Amygdala (tissue), 56 donors: ENCODE data around the gene PRDM5.
"Not testable (repeated sequence)": the region's sequence is repeated elsewhere in the genome, so short reads cannot be mapped to it uniquely, and the experiment has no call there.

Source experiments
- DNase-seq, 56 donors: peaks; one replicate each; lab custom pipeline; 2025; lab: John Stamatoyannopoulos, UW

PRDM5 gene

GRCh38 chr4:120769227-120769626 lies 153.3 kb downstream of the PRDM5 start:
- no peak for DNase-seq

- DNase-seq, result no peak
These were observed 157.3 kb downstream of the PRDM5 start for GRCh38 chr4:120765260-120765680.

- no peak for DNase-seq
These were observed 158.9 kb downstream of the PRDM5 start for GRCh38 chr4:120763650-120764049.

DNA sequence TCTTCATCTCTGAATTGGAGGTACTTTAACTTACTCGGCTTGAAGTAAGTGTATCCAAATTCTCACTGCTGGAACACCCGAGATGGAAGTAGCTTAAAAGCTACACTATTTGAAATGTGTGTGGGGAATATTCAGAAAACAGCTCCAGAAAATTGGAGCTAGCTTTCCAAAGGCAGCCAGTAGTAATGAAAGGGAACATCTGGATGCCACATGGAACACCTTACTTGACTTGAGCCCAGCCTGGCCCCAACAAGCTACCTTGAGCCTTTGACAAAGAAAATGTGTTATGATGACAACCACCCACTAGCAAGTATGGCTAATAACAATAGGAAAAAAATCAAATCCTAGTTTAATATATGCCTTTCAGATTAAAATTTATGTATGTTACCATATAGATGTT lies 161.5 kb downstream of the PRDM5 start:
- no peak for DNase-seq

DNA sequence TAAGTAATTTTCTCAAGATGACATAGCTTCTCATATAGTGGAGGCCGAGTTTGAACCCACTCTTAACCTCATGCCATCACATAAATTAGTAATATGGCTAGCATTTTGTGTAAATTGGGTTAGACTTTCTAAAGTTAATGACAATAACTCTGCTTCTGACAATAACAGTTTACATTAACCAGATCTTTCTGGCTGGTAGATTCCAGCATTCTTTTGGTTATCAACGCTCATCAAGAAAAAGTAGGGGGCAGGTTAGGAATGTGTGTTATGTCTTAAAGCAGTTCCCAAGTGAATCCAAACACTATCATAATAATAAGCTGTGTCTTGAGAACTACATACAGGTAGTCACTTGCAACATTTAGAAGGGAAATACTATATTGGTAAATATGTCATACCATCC lies 162.5 kb downstream of the PRDM5 start:
- no peak for DNase-seq

- DNase-seq, result no peak
These were observed 166.7 kb downstream of the PRDM5 start for GRCh38 chr4:120755864-120756263.

- DNase-seq, result no peak
These were observed 167.9 kb downstream of the PRDM5 start for GRCh38 chr4:120754590-120754989.

DNA sequence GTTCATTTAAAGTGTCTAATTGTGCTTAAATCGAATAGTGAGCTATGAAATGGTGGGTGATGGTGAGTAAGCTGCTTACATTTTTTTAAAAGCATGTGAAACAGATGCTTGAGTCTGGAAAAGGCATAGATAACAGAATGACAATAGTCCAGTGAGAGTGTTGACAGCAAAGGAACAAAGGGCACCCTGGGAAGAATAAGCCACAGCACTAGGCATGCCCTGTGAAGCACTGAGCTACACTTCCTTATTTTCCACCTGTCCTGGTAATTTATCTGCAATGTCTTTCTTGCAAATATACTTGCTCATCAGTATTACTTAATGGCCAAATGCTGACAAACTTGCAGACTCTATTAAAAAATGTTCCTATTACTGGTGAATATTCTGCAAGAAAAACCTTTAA lies 168.7 kb downstream of the PRDM5 start:
- DNase-seq, result no peak

GRCh38 chr4:120750152-120750525 lies 172.4 kb downstream of the PRDM5 start:
- no peak for DNase-seq

DNA sequence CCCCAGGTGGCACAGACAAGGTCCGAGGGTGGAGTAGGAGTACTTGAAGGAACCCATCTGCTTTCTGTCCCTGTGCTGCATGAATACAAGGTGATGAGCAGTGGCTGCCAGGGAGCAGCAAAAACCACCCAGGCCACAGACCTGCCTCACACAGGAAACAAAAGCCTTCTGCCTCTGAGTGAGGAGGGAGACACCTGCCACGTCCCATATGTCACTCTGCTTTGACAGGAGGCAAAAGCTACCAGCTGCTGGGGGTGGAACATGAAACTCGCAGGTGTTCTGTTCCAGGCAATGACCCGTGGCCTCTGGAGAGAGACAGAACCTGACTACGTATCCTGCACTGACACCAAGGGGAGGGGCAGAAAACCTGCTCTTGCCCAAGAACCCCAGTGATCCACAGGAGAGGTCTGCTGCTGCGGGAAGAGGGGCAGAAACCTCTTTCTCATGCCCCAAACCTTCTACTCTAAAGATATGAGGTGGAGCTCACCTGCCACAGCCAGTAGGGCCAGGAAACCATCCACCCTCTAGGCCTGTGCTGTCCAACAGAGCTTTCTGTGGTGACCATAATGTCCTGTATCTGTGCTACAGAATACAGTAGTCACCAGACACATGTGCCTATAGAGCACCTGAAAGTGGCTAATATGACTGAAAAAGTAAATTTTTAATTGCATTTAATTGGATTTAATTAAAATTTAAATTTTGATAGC lies 172.9 kb downstream of the PRDM5 start:
- DNase-seq, result no peak

GRCh38 chr4:120741636-120742035 lies 180.9 kb downstream of the PRDM5 start:
- not testable (repeated sequence) for DNase-seq

DNA sequence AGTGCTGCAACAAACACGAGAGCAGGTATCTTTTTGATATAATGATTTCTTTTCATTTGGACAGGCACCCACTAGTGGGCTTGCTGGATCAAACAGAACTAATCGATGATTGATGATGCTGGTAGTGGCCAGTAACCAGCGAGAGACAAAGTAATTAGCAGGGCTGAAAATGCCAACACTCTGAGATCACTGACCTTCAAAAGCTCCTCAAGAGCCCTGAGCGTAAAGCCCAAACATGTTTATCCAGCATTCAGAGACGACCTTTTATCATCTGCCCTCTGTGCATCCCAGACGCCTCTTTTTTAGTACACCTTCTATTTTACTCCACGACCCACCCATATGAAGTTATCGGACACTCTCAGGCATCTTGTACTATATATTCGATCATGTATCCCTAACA lies 186.2 kb downstream of the PRDM5 start:
- no peak for DNase-seq

DNA sequence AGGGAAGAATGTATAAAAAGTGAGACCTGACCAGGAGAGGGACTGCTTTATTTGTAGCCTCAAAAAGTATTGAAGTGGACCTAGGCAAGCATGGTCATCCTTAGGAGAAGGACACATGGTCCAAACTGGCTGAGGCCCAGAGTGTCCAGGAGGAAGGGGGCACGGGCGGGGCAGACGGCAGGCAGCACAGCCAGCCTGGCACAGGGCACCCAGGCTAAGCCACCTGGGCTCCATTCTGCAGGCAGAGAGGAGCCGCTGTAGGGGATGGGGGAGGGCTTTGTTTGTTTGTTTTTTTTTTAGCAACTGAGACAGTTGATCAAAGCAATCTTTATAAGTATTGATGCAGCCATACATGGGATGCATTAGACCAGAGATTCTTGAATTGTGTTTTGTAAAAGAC lies 188.6 kb downstream of the PRDM5 start:
- no peak for DNase-seq

- DNase-seq, result no peak
These were observed 189.5 kb downstream of the PRDM5 start for GRCh38 chr4:120733054-120733453.

DNA sequence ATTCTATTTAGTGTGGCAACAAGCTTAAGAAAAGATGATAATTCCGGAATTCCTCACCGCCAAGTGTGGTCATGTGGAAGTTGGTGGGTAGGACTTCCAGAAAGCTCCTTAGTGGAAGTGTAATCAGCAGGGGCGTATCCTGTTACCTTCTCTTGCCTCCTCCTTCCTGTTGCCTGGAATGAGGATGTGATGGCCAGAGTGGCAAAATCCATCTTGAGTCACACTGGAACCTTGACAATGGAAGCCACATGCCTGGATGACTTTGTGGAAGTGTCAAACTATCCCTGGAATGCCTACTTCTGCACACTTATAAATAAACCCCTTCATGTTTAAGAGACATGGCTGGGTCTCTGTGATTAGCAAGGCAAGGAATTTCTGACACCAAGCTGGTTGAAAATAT lies 191.0 kb downstream of the PRDM5 start:
- no peak for DNase-seq

- DNase-seq, result no peak
These were observed 191.7 kb downstream of the PRDM5 start for GRCh38 chr4:120730777-120731320.

GRCh38 chr4:120728892-120729675 lies 193.4 kb downstream of the PRDM5 start:
- no peak for DNase-seq

GRCh38 chr4:120725639-120726580 lies 196.6 kb downstream of the PRDM5 start:
- no peak for DNase-seq

- no peak for DNase-seq
These were observed 197.9 kb downstream of the PRDM5 start for GRCh38 chr4:120724656-120725055.

DNA sequence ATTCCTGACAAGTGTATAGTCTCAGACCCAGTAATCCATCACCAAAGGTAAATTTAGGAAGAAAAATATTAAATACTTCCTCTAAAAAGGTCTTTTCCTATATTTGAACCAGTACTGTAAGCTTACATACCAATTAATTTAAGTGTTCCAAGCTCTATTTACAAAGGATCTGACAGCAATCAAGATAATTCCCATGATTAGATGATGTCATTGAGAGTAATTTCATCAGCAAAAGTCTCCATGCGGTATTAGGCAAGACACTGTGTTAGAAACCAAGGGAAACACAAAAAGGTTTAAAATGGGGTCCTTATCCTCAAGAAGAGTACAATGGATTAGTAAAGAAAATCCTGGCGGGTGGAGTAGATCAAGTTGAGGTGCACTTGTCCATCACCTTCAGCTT lies 198.5 kb downstream of the PRDM5 start:
- DNase-seq, result no peak

GRCh38 chr4:120723105-120723504 lies 199.4 kb downstream of the PRDM5 start:
- no peak for DNase-seq
